ENCODE results near the gene DGCR6L. TPM values are rescaled to one million over a fixed set of nuclear protein-coding genes. Genes with fewer than 3 reads are reported as not detected.

The DGCR6L gene
- total and polyA plus RNA-seq, 2 donors (not counting 1 experiment from before 2014, with no cell fraction given), result 26.2 to 53.2 TPM

DNA sequence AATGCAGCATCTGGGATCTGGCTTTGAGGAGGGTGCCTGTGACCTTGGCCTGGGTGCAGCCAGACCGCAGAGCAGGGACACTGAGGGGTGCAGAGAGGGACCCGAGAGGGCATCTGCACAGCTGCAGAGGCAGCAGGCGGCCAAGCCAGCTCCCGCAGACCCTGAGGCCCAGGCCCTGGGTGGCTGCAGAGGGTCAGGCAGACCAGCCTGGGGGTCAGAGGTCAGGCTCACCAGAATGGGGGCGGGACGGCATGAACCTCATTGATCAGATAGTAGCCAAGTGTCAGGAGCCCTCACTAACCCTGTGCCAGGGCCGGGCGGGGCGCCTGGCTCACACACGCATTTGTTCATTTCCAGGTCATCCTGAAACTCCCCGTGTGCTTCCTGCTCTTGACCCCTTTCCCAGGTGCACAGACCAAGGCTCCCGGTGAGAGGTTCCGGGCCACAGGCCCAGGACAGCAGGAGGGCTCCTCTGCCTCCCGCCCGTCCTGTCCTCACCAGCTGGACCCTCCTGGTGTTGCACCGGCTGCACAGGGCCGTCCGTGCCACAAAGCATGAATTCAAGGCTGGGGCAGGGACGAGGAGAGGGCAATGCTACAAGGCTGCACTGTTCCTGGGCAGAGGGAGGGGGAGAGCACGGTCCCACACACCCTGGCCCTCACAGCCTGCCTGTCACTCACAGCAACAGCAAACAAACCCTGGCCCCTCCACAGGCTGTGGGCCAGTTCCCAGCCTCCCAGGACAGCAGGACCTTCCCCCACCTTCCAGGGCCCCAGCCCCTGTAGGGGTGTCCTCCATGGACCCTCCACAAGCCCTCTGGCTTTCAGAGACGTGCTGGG lies 55.0 kb downstream of the DGCR6L start:
- Histone ChIP-seq H3K36me3 (ENCODE audit: control insufficient read depth, insufficient read depth, low read length) (no peaks in the 10 kb centered on the region), H3K4me1 (ENCODE audit: control insufficient read depth, extremely low read depth, insufficient read depth, low read length) (no peaks in the 10 kb centered on the region), H3K9me3 (ENCODE audit: control insufficient read depth, insufficient read depth, low read depth, low read length) (no peaks in the 10 kb centered on the region), H3K4me2 (ENCODE audit: extremely low read depth, insufficient read depth, low read length) (no peak overlapping the region), H3K4me3 (replicated peaks in 1 of 4; ENCODE audit: control extremely low read depth in 1 of 4, insufficient read depth in 1 of 4, low read depth in 3 of 4, low read length in 4 of 4) (no peak overlapping the region), H4K20me1 (ENCODE audit: control insufficient read depth, extremely low read depth, insufficient read depth, low read length) (no peaks in the 10 kb centered on the region), H3K27me3 (ENCODE audit: control insufficient read depth, insufficient read depth, low read length) (no peaks in the 10 kb centered on the region), H3K79me2 (ENCODE audit: control insufficient read depth, insufficient read depth, low read length) (no peaks in the 10 kb centered on the region), H3K27ac (ENCODE audit: insufficient read depth, low read length) (no peak overlapping the region), H3K9ac (ENCODE audit: insufficient read depth, low read length) (no peak overlapping the region), H2AFZ (ENCODE audit: low read length) (no peak overlapping the region)
- DNase-seq (ENCODE audit: low read depth in 2 of 2), result no peak
- TF ChIP-seq, protein P1, sequence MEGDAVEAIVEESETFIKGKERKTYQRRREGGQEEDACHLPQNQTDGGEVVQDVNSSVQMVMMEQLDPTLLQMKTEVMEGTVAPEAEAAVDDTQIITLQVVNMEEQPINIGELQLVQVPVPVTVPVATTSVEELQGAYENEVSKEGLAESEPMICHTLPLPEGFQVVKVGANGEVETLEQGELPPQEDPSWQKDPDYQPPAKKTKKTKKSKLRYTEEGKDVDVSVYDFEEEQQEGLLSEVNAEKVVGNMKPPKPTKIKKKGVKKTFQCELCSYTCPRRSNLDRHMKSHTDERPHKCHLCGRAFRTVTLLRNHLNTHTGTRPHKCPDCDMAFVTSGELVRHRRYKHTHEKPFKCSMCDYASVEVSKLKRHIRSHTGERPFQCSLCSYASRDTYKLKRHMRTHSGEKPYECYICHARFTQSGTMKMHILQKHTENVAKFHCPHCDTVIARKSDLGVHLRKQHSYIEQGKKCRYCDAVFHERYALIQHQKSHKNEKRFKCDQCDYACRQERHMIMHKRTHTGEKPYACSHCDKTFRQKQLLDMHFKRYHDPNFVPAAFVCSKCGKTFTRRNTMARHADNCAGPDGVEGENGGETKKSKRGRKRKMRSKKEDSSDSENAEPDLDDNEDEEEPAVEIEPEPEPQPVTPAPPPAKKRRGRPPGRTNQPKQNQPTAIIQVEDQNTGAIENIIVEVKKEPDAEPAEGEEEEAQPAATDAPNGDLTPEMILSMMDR (conservative IDR thresholded peaks at IDR 0.05 in 1 of 2, IDR thresholded peaks at IDR 0.05 in 1 of 2; ENCODE audit: low read depth in 1 of 2, low read length in 2 of 2), result no peak
- no peak for TF ChIP-seq EZH2 (IDR thresholded peaks at IDR 0.05; ENCODE audit: low read length, missing control alignments)

Other genes starting within 250 kb of the DGCR6L start
- 21.3 and 26.2 TPM in 2 replicates for gene DGCR8, start 239.8 kb downstream of the DGCR6L start, total RNA-seq
- 18.8 and 21.6 TPM in 2 replicates for gene DGCR8, start 239.8 kb downstream of the DGCR6L start, polyA plus RNA-seq
- gene RANBP1, start 204.0 kb downstream of the DGCR6L start, total RNA-seq, result 87.8 and 88.5 TPM in 2 replicates
- gene RANBP1, start 204.0 kb downstream of the DGCR6L start, polyA plus RNA-seq, result 178 and 362 TPM in 2 replicates
- gene TRMT2A, start 202.8 kb downstream of the DGCR6L start, total RNA-seq, result 38.8 and 52.2 TPM in 2 replicates
- 12.9 and 13.5 TPM in 2 replicates for gene TRMT2A, start 202.8 kb downstream of the DGCR6L start, polyA plus RNA-seq
- gene ZDHHC8, start 188.3 kb downstream of the DGCR6L start, total RNA-seq, result 2.8 and 6.6 TPM in 2 replicates
- 26.2 and 31.3 TPM in 2 replicates for gene ZDHHC8, start 188.3 kb downstream of the DGCR6L start, polyA plus RNA-seq
- gene CCDC188, start 169.0 kb downstream of the DGCR6L start, total RNA-seq, result 0.33 TPM in 1 of 2 replicates, not detected in the other
- 0.37 and 0.59 TPM in 2 replicates for gene CCDC188, start 169.0 kb downstream of the DGCR6L start, polyA plus RNA-seq
- 0.26 and 0.99 TPM in 2 replicates for gene RTN4R, start 51.7 kb downstream of the DGCR6L start, total RNA-seq
- 0.33 and 2.0 TPM in 2 replicates for gene RTN4R, start 51.7 kb downstream of the DGCR6L start, polyA plus RNA-seq
- gene ZNF74, start 74.1 kb upstream of the DGCR6L start, total RNA-seq, result 12.3 and 13.0 TPM in 2 replicates
- 2.5 and 4.2 TPM in 2 replicates for gene ZNF74, start 74.1 kb upstream of the DGCR6L start, polyA plus RNA-seq
- gene SCARF2, start 117.8 kb upstream of the DGCR6L start, total RNA-seq, result 12.8 and 14.5 TPM in 2 replicates
- gene SCARF2, start 117.8 kb upstream of the DGCR6L start, polyA plus RNA-seq, result 8.1 and 10.6 TPM in 2 replicates
- 32.4 and 35.3 TPM in 2 replicates for gene KLHL22, start 175.7 kb upstream of the DGCR6L start, total RNA-seq
- gene KLHL22, start 175.7 kb upstream of the DGCR6L start, polyA plus RNA-seq, result 17.4 and 19.2 TPM in 2 replicates
- 15.7 and 28.6 TPM in 2 replicates for gene MED15, start 187.6 kb upstream of the DGCR6L start, total RNA-seq
- gene MED15, start 187.6 kb upstream of the DGCR6L start, polyA plus RNA-seq, result 28.6 and 37.9 TPM in 2 replicates

Measured in fibroblast of lung (primary cell).